Fibroblast of lung (primary cell): ENCODE data around the gene PRKACG.

Source experiments
- EZH2 ChIP-seq: IDR thresholded peaks from 2 replicates; pipeline ENCODE4 v1.5.1; 2012; ENCODE audit warnings: low read length, control low read depth, mild to moderate bottlenecking; ENCODE audit errors: missing control alignments
- TF ChIP-seq, protein P1 (sequence below), 2 donors: IDR thresholded peaks in 1 of 2; conservative IDR thresholded peaks in 1 of 2; 1 replicate in 1 of 2; 2 replicates in 1 of 2; pipeline ENCODE4 v1.5.1; 2011 to 2012; ENCODE audit warnings: low read length in 2 of 2, control low read depth in 1 of 2, inconsistent platforms in 1 of 2, low read depth in 1 of 2, mild to moderate bottlenecking in 1 of 2

DNA sequence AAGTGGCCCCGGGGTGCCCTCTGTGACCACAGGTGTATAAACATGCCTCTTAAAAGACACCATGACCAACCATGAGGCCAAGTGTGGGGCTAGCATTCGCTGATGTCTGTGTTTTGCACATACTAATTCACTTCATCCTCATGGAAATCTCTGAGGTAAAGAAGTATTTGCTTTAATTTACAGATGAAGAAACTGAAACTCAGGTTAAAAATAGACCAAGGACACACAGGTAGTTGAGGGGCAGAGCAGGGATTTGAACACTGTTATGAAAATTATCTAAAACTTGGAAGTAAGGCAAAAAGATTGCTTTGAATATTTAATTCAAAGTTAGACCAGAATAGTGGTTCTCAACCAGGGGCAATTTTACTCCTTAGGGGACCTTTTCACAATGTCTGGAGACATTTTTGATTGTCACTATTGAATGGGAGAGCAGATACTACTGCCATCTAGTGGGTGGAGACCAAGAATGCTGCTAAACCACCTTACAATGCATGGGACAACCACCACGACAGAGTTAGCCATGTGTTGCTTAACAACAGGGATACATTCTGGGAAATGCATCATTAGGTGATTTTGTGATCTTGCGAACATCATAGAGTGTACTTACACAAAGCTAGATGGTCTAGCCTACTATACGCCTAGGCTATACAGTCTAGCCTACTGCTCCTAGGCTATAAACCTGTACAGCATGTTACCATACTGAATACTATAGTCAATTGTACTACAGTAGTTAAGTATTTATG lies 13.6 kb upstream of the PRKACG start:
- TF ChIP-seq, protein P1, sequence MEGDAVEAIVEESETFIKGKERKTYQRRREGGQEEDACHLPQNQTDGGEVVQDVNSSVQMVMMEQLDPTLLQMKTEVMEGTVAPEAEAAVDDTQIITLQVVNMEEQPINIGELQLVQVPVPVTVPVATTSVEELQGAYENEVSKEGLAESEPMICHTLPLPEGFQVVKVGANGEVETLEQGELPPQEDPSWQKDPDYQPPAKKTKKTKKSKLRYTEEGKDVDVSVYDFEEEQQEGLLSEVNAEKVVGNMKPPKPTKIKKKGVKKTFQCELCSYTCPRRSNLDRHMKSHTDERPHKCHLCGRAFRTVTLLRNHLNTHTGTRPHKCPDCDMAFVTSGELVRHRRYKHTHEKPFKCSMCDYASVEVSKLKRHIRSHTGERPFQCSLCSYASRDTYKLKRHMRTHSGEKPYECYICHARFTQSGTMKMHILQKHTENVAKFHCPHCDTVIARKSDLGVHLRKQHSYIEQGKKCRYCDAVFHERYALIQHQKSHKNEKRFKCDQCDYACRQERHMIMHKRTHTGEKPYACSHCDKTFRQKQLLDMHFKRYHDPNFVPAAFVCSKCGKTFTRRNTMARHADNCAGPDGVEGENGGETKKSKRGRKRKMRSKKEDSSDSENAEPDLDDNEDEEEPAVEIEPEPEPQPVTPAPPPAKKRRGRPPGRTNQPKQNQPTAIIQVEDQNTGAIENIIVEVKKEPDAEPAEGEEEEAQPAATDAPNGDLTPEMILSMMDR (conservative IDR thresholded peaks at IDR 0.05 in 1 of 2, IDR thresholded peaks at IDR 0.05 in 1 of 2; ENCODE audit: low read depth in 1 of 2, low read length in 2 of 2) = peak; percentile 72 to 83
- no peak for TF ChIP-seq EZH2
